ENCODE measurements around the gene WDFY4. TPM values are rescaled to one million over a fixed set of nuclear protein-coding genes. Genes with fewer than 3 reads are reported as not detected.

The WDFY4 gene
- total and polyA plus RNA-seq, 4 donors, result 0.57 to 7.1 (median 2.0) TPM

DNA sequence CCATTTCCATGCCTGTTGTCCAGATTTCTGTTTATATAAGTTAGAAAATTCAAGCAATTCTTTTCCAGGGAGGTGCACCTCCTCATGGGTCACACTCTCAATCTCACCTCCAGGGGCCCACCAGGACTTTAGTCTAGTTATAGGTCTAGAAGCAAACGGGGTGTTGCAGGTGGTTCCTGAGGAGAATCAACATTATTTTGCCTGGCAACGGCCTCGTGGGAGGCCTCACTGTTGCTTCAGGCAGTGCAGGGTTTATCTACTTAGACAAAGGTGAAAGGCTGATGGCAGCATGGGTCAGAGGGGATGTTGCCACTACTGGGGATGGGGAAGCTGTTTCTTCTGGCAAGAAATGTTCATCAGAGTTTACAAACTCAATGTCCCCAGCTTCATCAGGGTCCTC is 311.7 kb downstream of the WDFY4 start:
- WGBS, result 55% methylated on average over 3 of the region's 3 CpGs
- TF ChIP-seq GABPA (IDR thresholded peaks at IDR 0.05 in 1 of 2, conservative IDR thresholded peaks at IDR 0.05 in 1 of 2), result no peak
- Histone ChIP-seq H3K27ac (ENCODE audit: low read depth in 1 of 2, low read length in 2 of 2) (no peak overlapping the region), H3K36me3 (ENCODE audit: control insufficient read depth in 4 of 4, insufficient read depth in 3 of 4, low read depth in 1 of 4, low read length in 3 of 4) (no peaks in the 10 kb centered on the region), H3K4me3 (ENCODE audit: low read depth in 1 of 3, low read length in 3 of 3) (no peak overlapping the region), H3K27me3 (ENCODE audit: control insufficient read depth in 4 of 4, insufficient read depth in 4 of 4, low read length in 3 of 4) (no peaks in the 10 kb centered on the region), H3K4me1 (ENCODE audit: control insufficient read depth in 4 of 4, insufficient read depth in 4 of 4, low read length in 3 of 4) (peaks cover 0 to 2% (median 0%) of the 10 kb centered on the region in 4 donors), H3K9ac (ENCODE audit: low read depth in 1 of 2, low read length in 2 of 2) (no peak overlapping the region), H3K9me3 (ENCODE audit: control insufficient read depth in 4 of 4, low read length in 3 of 4) (no peaks in the 10 kb centered on the region)
- no peak for DNase-seq (ENCODE audit: low spot score)

DNA sequence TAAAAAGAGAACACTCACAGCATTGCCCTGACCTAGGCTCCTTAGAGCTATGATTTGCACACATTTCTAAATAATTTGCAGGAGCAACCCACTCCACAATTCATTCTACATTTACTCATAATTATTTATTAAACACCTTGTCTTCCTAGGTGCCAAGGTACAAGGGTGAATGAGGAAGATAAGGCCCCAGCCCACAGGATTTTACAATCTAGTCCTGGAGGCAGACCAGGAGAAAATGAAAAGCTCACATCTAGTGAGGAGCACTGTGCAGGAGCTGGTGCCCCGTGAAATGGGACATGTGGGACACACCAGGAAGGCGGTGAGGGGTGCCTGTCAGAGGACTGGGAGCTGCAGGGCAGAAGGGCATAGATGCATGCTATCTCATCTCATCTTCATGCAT is 314.7 kb downstream of the WDFY4 start:
- H3K4me1 ChIP-seq (ENCODE audit: control insufficient read depth in 4 of 4, insufficient read depth in 4 of 4, low read length in 3 of 4), result peaks cover 0 to 2% (median 0%) of the 10 kb centered on the region in 4 donors
- no peaks in the 10 kb centered on the region for H3K36me3 ChIP-seq (ENCODE audit: control insufficient read depth in 4 of 4, insufficient read depth in 3 of 4, low read depth in 1 of 4, low read length in 3 of 4)
- H3K4me3 ChIP-seq (ENCODE audit: low read depth in 1 of 3, low read length in 3 of 3), result no peak overlapping the region
- no peak overlapping the region for H3K9ac ChIP-seq (ENCODE audit: low read depth in 1 of 2, low read length in 2 of 2)
- no peaks in the 10 kb centered on the region for H3K27me3 ChIP-seq (ENCODE audit: control insufficient read depth in 4 of 4, insufficient read depth in 4 of 4, low read length in 3 of 4)
- no peak for TF ChIP-seq YY1 (IDR thresholded peaks at IDR 0.05)
- no peak for TF ChIP-seq HNF4A (conservative IDR thresholded peaks at IDR 0.05)
- TF ChIP-seq, protein P1, sequence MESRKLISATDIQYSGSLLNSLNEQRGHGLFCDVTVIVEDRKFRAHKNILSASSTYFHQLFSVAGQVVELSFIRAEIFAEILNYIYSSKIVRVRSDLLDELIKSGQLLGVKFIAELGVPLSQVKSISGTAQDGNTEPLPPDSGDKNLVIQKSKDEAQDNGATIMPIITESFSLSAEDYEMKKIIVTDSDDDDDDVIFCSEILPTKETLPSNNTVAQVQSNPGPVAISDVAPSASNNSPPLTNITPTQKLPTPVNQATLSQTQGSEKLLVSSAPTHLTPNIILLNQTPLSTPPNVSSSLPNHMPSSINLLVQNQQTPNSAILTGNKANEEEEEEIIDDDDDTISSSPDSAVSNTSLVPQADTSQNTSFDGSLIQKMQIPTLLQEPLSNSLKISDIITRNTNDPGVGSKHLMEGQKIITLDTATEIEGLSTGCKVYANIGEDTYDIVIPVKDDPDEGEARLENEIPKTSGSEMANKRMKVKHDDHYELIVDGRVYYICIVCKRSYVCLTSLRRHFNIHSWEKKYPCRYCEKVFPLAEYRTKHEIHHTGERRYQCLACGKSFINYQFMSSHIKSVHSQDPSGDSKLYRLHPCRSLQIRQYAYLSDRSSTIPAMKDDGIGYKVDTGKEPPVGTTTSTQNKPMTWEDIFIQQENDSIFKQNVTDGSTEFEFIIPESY (IDR thresholded peaks at IDR 0.05), result no peak
- TF ChIP-seq NR2F2 (IDR thresholded peaks at IDR 0.05), result no peak
- TF ChIP-seq FOXA1 (IDR thresholded peaks at IDR 0.05), result no peak
- TF ChIP-seq, protein P2, sequence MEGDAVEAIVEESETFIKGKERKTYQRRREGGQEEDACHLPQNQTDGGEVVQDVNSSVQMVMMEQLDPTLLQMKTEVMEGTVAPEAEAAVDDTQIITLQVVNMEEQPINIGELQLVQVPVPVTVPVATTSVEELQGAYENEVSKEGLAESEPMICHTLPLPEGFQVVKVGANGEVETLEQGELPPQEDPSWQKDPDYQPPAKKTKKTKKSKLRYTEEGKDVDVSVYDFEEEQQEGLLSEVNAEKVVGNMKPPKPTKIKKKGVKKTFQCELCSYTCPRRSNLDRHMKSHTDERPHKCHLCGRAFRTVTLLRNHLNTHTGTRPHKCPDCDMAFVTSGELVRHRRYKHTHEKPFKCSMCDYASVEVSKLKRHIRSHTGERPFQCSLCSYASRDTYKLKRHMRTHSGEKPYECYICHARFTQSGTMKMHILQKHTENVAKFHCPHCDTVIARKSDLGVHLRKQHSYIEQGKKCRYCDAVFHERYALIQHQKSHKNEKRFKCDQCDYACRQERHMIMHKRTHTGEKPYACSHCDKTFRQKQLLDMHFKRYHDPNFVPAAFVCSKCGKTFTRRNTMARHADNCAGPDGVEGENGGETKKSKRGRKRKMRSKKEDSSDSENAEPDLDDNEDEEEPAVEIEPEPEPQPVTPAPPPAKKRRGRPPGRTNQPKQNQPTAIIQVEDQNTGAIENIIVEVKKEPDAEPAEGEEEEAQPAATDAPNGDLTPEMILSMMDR (IDR thresholded peaks at IDR 0.05; ENCODE audit: low read depth, low read length, missing input control), result no peak
- TF ChIP-seq RAD21 (IDR thresholded peaks at IDR 0.05), result no peak
- TF ChIP-seq, protein P3, sequence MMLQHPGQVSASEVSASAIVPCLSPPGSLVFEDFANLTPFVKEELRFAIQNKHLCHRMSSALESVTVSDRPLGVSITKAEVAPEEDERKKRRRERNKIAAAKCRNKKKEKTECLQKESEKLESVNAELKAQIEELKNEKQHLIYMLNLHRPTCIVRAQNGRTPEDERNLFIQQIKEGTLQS (IDR thresholded peaks at IDR 0.05), result no peak
- no peak for TF ChIP-seq TAF1 (conservative IDR thresholded peaks at IDR 0.05)
- TF ChIP-seq, protein P4, sequence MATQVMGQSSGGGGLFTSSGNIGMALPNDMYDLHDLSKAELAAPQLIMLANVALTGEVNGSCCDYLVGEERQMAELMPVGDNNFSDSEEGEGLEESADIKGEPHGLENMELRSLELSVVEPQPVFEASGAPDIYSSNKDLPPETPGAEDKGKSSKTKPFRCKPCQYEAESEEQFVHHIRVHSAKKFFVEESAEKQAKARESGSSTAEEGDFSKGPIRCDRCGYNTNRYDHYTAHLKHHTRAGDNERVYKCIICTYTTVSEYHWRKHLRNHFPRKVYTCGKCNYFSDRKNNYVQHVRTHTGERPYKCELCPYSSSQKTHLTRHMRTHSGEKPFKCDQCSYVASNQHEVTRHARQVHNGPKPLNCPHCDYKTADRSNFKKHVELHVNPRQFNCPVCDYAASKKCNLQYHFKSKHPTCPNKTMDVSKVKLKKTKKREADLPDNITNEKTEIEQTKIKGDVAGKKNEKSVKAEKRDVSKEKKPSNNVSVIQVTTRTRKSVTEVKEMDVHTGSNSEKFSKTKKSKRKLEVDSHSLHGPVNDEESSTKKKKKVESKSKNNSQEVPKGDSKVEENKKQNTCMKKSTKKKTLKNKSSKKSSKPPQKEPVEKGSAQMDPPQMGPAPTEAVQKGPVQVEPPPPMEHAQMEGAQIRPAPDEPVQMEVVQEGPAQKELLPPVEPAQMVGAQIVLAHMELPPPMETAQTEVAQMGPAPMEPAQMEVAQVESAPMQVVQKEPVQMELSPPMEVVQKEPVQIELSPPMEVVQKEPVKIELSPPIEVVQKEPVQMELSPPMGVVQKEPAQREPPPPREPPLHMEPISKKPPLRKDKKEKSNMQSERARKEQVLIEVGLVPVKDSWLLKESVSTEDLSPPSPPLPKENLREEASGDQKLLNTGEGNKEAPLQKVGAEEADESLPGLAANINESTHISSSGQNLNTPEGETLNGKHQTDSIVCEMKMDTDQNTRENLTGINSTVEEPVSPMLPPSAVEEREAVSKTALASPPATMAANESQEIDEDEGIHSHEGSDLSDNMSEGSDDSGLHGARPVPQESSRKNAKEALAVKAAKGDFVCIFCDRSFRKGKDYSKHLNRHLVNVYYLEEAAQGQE (IDR thresholded peaks at IDR 0.05), result no peak
- H3K27ac ChIP-seq (ENCODE audit: low read depth in 1 of 2, low read length in 2 of 2), result no peak overlapping the region
- H3K9me3 ChIP-seq (ENCODE audit: control insufficient read depth in 4 of 4, low read length in 3 of 4), result no peaks in the 10 kb centered on the region
- DNase-seq (ENCODE audit: low spot score), result no peak
- WGBS, result 82% methylated on average over 2 of the region's 2 CpGs

All from liver (tissue), 9 donors.